ENCODE measurements around the gene ITIH1.

ITIH1 gene

GRCh38 chr3:52791366-52791765 lies 14.0 kb downstream of the ITIH1 start:
- no peak for DNase-seq

DNA sequence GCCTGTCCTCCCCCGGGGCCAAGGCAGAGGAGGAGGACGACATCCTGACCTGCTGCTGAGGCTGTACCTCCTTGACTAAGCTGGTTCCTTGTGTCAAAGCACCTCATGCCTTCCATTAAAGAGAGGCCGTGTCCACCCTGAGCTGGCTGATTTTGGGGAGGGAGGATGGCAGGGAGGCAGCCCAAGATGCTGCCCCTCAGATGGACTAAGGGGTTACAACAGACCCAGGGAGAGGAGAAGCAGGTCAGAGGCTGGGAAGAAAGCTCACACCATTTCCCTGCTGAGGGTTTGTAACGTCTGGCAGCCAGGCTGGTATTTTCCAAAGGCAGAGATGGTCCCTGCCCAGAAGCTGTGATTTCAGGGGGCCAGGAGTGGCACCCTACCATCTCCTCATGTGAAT lies 14.5 kb downstream of the ITIH1 start:
- no peak for DNase-seq

- DNase-seq, result no peak
Measured at GRCh38 chr3:52792413-52792812, 15.0 kb downstream of the ITIH1 start.

GRCh38 chr3:52792961-52793695 lies 15.7 kb downstream of the ITIH1 start:
- no peak for DNase-seq

- no peak for DNase-seq
Measured at GRCh38 chr3:52793702-52794611, 16.6 kb downstream of the ITIH1 start.

- DNase-seq, result no peak
Measured at GRCh38 chr3:52794612-52795099, 17.3 kb downstream of the ITIH1 start, which contains the start of gene ITIH3. ITIH3 (plus strand) TSS chr3:52794796; CDS start chr3:52794804, 8 bp downstream.

- no peak for DNase-seq
Measured at GRCh38 chr3:52795298-52795900, 18.0 kb downstream of the ITIH1 start.

GRCh38 chr3:52796411-52796810 lies 19.0 kb downstream of the ITIH1 start:
- DNase-seq, result no peak

GRCh38 chr3:52798376-52798977 lies 21.1 kb downstream of the ITIH1 start:
- no peak for DNase-seq

DNA sequence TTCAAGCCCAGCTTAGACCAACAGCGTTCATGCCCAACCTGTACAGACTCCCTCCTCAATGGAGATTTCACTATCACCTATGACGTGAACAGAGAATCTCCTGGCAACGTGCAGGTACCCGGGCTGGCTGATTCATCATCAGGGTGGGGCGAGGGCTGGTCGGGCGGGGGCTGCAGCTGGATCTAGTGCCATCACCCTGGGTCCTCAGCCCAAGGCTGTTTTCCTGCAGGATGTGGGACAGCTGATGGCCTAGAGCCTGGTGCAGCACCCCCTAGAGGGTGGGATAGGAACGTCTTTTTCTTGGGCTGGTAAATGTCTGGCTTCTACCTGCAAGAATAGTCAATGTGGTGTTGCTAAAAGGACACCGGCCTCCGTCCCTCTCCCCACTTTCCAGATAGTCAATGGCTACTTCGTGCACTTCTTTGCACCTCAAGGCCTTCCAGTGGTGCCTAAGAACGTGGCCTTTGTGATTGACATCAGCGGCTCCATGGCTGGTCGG lies 21.6 kb downstream of the ITIH1 start:
- no peak for DNase-seq

GRCh38 chr3:52800079-52800478 lies 22.7 kb downstream of the ITIH1 start:
- no peak for DNase-seq

- no peak for DNase-seq
Measured at GRCh38 chr3:52801839-52802238, 24.4 kb downstream of the ITIH1 start.

GRCh38 chr3:52805270-52806039 lies 28.1 kb downstream of the ITIH1 start:
- no peak for DNase-seq

DNA sequence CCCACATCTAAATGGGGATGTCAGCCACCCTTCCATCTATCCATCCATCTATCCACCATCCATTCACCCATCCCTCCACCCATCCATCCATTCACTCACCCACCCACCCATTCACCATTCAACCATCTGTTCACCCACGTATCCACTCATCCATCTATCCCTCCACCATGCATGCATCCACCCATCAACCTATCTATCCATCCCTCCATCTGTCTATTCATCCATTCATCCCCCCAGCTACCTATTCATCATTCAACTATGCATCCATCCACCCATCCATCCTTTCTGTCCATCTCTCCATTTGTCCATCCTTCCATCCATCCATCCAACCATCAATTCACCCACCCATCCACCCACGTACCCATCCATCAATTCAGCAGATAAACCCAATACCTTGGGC lies 31.8 kb downstream of the ITIH1 start:
- DNase-seq, result no peak

DNA sequence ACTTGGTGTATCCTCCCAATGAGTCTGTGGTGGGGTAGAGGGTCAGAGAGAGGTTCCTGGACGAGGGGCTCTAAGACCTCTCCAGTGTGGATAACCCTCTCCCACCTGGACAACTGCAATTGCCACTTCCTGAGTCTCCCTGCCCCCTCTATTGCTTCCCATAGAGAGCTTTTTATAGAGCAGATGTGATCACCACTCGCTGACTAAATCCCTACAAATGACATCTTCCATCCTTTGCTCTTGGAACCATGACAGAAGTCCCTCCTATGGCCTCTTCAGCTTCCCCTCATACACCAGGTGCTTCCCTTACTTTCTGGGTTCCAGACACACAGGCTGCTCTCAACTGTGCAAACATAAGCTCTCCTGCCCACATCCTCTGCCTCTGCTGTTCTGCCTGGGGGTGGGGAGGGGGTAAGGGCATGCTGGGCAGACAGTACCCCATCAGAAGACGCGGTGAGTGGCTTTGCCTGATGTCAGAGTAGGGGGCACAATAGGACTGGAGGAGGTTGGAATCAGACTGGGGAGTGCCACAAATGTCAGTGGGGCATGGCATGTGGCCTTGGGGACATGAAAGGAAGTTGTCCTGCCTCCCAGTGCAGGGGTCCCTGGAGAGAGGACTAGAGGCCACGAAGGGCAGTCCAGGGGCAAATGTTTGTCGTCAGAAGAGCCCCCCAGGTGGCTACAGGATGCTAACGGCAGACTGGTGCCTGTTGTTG lies 32.4 kb downstream of the ITIH1 start:
- DNase-seq, result no peak

- no peak for DNase-seq
Measured at GRCh38 chr3:52810923-52811322, 33.5 kb downstream of the ITIH1 start.

- no peak for DNase-seq
Measured at GRCh38 chr3:52811452-52812011, 34.1 kb downstream of the ITIH1 start.

DNA sequence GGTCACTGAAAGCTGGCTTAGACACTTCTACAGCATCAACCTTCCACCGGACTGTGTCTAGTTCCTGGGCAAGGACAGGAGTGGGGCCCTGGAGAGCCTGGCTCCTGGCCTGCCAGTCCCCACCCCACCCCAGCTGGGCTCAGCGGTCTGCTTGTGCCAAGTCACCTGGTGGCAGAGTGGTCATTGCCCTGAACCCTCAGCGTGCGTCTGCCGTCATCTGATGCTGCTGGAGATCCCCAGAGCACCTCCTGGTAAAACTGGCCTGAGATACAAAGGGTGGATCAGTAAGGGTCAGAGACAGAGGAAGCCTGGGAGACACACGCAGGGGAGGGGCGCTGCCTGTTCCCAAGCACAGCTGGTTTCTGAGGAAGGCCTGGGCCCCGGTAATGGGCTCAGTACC lies 36.4 kb downstream of the ITIH1 start:
- no peak for DNase-seq

GRCh38 chr3:52816199-52816598 lies 38.8 kb downstream of the ITIH1 start:
- no peak for DNase-seq

GRCh38 chr3:52816654-52817053 lies 39.3 kb downstream of the ITIH1 start:
- DNase-seq, result no peak

GRCh38 chr3:52817221-52817620 lies 39.8 kb downstream of the ITIH1 start:
- no peak for DNase-seq

Measured in DMS79 (cell line).